ENCODE data around the gene GABBR1. TPM values are rescaled to one million over a fixed set of nuclear protein-coding genes. Genes with fewer than 3 reads are reported as not detected.

GABBR1 gene
- total RNA-seq, 1 experiment from 2014 or later: 36.3 TPM

DNA sequence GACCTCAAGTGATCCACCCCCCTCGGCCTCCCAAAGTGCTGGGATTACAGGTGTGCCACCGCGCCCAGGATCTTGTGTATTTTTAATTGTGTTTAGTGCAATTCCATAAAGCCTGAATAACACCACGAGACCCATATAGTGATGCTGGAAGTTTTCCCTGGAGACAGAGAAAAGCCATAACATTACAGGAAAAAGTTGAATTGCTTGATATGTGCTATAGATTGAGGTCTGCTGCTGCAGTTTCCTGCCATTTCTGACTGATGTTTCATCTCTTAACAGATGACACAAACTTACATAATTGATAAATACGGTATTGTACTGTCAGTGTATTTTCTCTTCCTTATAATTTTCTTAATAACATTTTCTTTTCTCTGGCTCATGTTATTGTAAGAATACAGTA lies 66.1 kb downstream of the GABBR1 start:
- DNase-seq: no peak
- Histone ChIP-seq H3K36me3 (ENCODE audit: low read depth) (no peaks in the 10 kb centered on the region), H2AFZ (no peak overlapping the region), H3K79me2 (ENCODE audit: low read depth) (no peaks in the 10 kb centered on the region), H3K27ac (no peak overlapping the region), H3F3A (ENCODE audit: insufficient read depth, low read depth) (no peaks in the 10 kb centered on the region), H3K27me3 (ENCODE audit: insufficient read depth, low read depth) (peaks cover 30% of the 10 kb centered on the region), H3K4me1 (replicated peaks; ENCODE audit: insufficient read depth) (no peaks in the 10 kb centered on the region), H3K9me3 (ENCODE audit: insufficient read depth, low read depth) (no peaks in the 10 kb centered on the region), H3K9me2 (ENCODE audit: insufficient read depth) (no peaks in the 10 kb centered on the region), H3K4me2 (no peak overlapping the region), H4K20me1 (ENCODE audit: insufficient read depth) (no peaks in the 10 kb centered on the region), H3K4me3 (no peak overlapping the region)
- no TSS peak for BruUV-seq (replicated peaks)
- intact Hi-C loops (cut with micrococcal nuclease; ENCODE audit: unreplicated experiment): no loop called here
- no peak for TF ChIP-seq EZH2 (IDR thresholded peaks at IDR 0.05; ENCODE audit: low read depth)
- TF ChIP-seq, protein P1, sequence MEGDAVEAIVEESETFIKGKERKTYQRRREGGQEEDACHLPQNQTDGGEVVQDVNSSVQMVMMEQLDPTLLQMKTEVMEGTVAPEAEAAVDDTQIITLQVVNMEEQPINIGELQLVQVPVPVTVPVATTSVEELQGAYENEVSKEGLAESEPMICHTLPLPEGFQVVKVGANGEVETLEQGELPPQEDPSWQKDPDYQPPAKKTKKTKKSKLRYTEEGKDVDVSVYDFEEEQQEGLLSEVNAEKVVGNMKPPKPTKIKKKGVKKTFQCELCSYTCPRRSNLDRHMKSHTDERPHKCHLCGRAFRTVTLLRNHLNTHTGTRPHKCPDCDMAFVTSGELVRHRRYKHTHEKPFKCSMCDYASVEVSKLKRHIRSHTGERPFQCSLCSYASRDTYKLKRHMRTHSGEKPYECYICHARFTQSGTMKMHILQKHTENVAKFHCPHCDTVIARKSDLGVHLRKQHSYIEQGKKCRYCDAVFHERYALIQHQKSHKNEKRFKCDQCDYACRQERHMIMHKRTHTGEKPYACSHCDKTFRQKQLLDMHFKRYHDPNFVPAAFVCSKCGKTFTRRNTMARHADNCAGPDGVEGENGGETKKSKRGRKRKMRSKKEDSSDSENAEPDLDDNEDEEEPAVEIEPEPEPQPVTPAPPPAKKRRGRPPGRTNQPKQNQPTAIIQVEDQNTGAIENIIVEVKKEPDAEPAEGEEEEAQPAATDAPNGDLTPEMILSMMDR (conservative IDR thresholded peaks at IDR 0.05): no peak
- CTCF ChIA-PET: no interaction called here
- POLR2A ChIA-PET (ENCODE audit: unreplicated experiment): no interaction called here

DNA sequence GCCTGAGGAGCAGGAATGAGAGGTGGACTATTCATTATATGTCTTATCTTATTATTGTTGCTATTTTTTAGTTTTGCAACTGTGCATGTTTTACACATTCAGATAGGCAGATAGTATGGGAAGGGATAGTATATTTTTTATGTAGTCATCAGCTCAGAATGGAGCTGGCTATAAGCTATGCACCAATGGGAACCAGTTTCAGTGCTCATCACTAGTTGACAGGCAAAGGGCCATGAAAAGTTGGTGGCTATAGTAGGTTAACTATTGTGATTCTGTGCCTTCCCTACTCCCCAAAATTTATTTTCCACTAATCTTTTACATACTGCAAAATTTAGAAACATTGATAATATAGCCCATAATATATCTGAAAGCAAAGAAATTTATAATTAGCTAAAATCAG lies 68.1 kb downstream of the GABBR1 start:
- Histone ChIP-seq H3K27ac (no peak overlapping the region), H3K36me3 (ENCODE audit: low read depth) (no peaks in the 10 kb centered on the region), H4K20me1 (ENCODE audit: insufficient read depth) (no peaks in the 10 kb centered on the region), H3K4me1 (replicated peaks; ENCODE audit: insufficient read depth) (no peaks in the 10 kb centered on the region), H3F3A (ENCODE audit: insufficient read depth, low read depth) (no peaks in the 10 kb centered on the region), H2AFZ (no peak overlapping the region), H3K27me3 (ENCODE audit: insufficient read depth, low read depth) (peaks cover 28% of the 10 kb centered on the region), H3K4me3 (no peak overlapping the region), H3K9me2 (ENCODE audit: insufficient read depth) (no peaks in the 10 kb centered on the region), H3K9me3 (ENCODE audit: insufficient read depth, low read depth) (no peaks in the 10 kb centered on the region), H3K79me2 (ENCODE audit: low read depth) (no peaks in the 10 kb centered on the region), H3K4me2 (no peak overlapping the region)
- BruUV-seq (replicated peaks): no TSS peak
- CTCF ChIA-PET: no interaction called here
- POLR2A ChIA-PET (ENCODE audit: unreplicated experiment): interaction anchor here (0.6 kb wide), 1 partner anchor 30 kb away, joined by 3 read pairs; no protein-coding TSS in a partner anchor
- no peak for DNase-seq
- intact Hi-C loops (cut with micrococcal nuclease; ENCODE audit: unreplicated experiment): no loop called here
- TF ChIP-seq, protein P1 (conservative IDR thresholded peaks at IDR 0.05): no peak
- TF ChIP-seq EZH2 (IDR thresholded peaks at IDR 0.05; ENCODE audit: low read depth): no peak

DNA sequence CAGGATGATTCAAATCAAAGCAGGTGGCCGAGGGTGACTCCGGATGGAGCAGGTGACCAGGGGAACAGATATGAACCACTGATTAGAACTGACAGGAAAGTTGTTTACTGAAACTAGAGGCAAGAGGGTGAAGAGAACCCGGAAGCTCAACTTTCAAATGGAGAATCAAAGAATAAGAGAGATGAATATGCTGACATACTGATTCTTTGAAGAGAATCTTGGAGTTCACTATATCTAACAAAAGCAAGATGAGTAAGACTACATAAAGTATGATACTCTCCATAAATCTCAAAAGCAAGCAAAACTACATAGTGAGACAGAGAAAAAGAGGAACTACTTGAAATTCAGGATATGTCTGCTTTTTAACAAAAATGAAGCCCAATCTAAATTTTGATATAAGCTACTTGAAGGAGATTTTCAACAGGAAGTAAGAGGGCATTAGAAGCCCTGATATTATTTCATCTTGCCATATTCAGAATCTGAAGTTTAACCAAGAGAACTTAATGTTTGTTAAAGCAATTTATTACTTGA lies 69.5 kb downstream of the GABBR1 start:
- Histone ChIP-seq H3K9me2 (ENCODE audit: insufficient read depth) (no peaks in the 10 kb centered on the region), H3K36me3 (ENCODE audit: low read depth) (no peaks in the 10 kb centered on the region), H3K27me3 (ENCODE audit: insufficient read depth, low read depth) (peaks cover 30% of the 10 kb centered on the region), H3K4me3 (no peak overlapping the region), H3K27ac (no peak overlapping the region), H3K9me3 (ENCODE audit: insufficient read depth, low read depth) (no peaks in the 10 kb centered on the region), H4K20me1 (ENCODE audit: insufficient read depth) (no peaks in the 10 kb centered on the region), H2AFZ (no peak overlapping the region), H3K4me2 (no peak overlapping the region), H3K79me2 (ENCODE audit: low read depth) (no peaks in the 10 kb centered on the region), H3K4me1 (replicated peaks; ENCODE audit: insufficient read depth) (no peaks in the 10 kb centered on the region), H3F3A (ENCODE audit: insufficient read depth, low read depth) (no peaks in the 10 kb centered on the region)
- intact Hi-C loops (cut with micrococcal nuclease; ENCODE audit: unreplicated experiment): no loop called here
- ChIA-PET POLR2A (ENCODE audit: unreplicated experiment) (no interaction called here), CTCF (no interaction called here)
- no TSS peak for BruUV-seq (replicated peaks)
- TF ChIP-seq EZH2 (IDR thresholded peaks at IDR 0.05; ENCODE audit: low read depth): no peak
- TF ChIP-seq, protein P1 (conservative IDR thresholded peaks at IDR 0.05): no peak
- no peak for DNase-seq
